ENCODE measurements around the gene RHCE. TPM values are rescaled to one million over a fixed set of nuclear protein-coding genes. Genes with fewer than 3 reads are reported as not detected.
A peak's percentile ranks its signal among the peaks of the same experiment; 100 is the strongest.
"Not testable (repeated sequence)": the region's sequence is repeated elsewhere in the genome, so short reads cannot be mapped to it uniquely, and the experiment has no call there.

RHCE gene
- total RNA-seq, 1 experiment from 2014 or later, result 0.95 TPM

- H3K36me3 ChIP-seq; DNase-seq (ENCODE audit: low read depth in 1 of 2, low spot score in 2 of 2); H3K27me3 ChIP-seq (replicated peaks); H3K9me3 ChIP-seq (replicated peaks); H3K27ac ChIP-seq; H3K4me1 ChIP-seq (replicated peaks); H3K4me3 ChIP-seq: not testable (repeated sequence)
These were observed 17.4 kb downstream of the RHCE start for GRCh38 chr1:25402947-25403803.

- not testable (repeated sequence) for H3K9me3 ChIP-seq (replicated peaks); H3K36me3 ChIP-seq; DNase-seq (ENCODE audit: low read depth in 1 of 2, low spot score in 2 of 2); H3K27ac ChIP-seq; H3K4me1 ChIP-seq (replicated peaks); H3K27me3 ChIP-seq (replicated peaks); H3K4me3 ChIP-seq
These were observed 22.5 kb downstream of the RHCE start for GRCh38 chr1:25398079-25398478.

GRCh38 chr1:25397549-25397948, 23.1 kb downstream of the RHCE start:
- not testable (repeated sequence) for H3K4me3 ChIP-seq; H3K4me1 ChIP-seq (replicated peaks); DNase-seq (ENCODE audit: low read depth in 1 of 2, low spot score in 2 of 2); H3K27me3 ChIP-seq (replicated peaks); H3K36me3 ChIP-seq; H3K27ac ChIP-seq; H3K9me3 ChIP-seq (replicated peaks)

GRCh38 chr1:25392841-25393240, 27.8 kb downstream of the RHCE start:
- Histone ChIP-seq H3K27me3 (replicated peaks) (no peaks in the 10 kb centered on the region), H3K36me3 (no peaks in the 10 kb centered on the region), H3K9me3 (replicated peaks) (no peaks in the 10 kb centered on the region), H3K4me1 (replicated peaks) (no peaks in the 10 kb centered on the region), H3K27ac (no peak overlapping the region), H3K4me3 (no peak overlapping the region)
- no peak for DNase-seq (ENCODE audit: low read depth in 1 of 2, low spot score in 2 of 2)

GRCh38 chr1:25389721-25390120, 30.9 kb downstream of the RHCE start:
- H3K9me3 ChIP-seq (replicated peaks); H3K27ac ChIP-seq; H3K4me1 ChIP-seq (replicated peaks); H3K27me3 ChIP-seq (replicated peaks); DNase-seq (ENCODE audit: low read depth in 1 of 2, low spot score in 2 of 2); H3K36me3 ChIP-seq; H3K4me3 ChIP-seq: not testable (repeated sequence)

GRCh38 chr1:25388691-25389090, 31.9 kb downstream of the RHCE start:
- not testable (repeated sequence) for H3K4me3 ChIP-seq; H3K27ac ChIP-seq; H3K4me1 ChIP-seq (replicated peaks); DNase-seq (ENCODE audit: low read depth in 1 of 2, low spot score in 2 of 2); H3K36me3 ChIP-seq; H3K9me3 ChIP-seq (replicated peaks); H3K27me3 ChIP-seq (replicated peaks)

- not testable (repeated sequence) for H3K36me3 ChIP-seq; H3K4me1 ChIP-seq (replicated peaks); H3K27ac ChIP-seq; H3K4me3 ChIP-seq; H3K27me3 ChIP-seq (replicated peaks); H3K9me3 ChIP-seq (replicated peaks); DNase-seq (ENCODE audit: low read depth in 1 of 2, low spot score in 2 of 2)
These were observed 33.5 kb downstream of the RHCE start for GRCh38 chr1:25387096-25387495.

GRCh38 chr1:25383875-25384274, 36.8 kb downstream of the RHCE start:
- DNase-seq (ENCODE audit: low read depth in 1 of 2, low spot score in 2 of 2); H3K9me3 ChIP-seq (replicated peaks); H3K27me3 ChIP-seq (replicated peaks); H3K36me3 ChIP-seq; H3K4me1 ChIP-seq (replicated peaks); H3K4me3 ChIP-seq; H3K27ac ChIP-seq: not testable (repeated sequence)

GRCh38 chr1:25383090-25383489, 37.5 kb downstream of the RHCE start:
- DNase-seq (ENCODE audit: low read depth in 1 of 2, low spot score in 2 of 2), result not testable (repeated sequence)

GRCh38 chr1:25382543-25382942, 38.1 kb downstream of the RHCE start:
- not testable (repeated sequence) for H3K27ac ChIP-seq; H3K27me3 ChIP-seq (replicated peaks); H3K36me3 ChIP-seq; DNase-seq (ENCODE audit: low read depth in 1 of 2, low spot score in 2 of 2); H3K4me1 ChIP-seq (replicated peaks); H3K9me3 ChIP-seq (replicated peaks); H3K4me3 ChIP-seq

More at GRCh38 chr1:25383090-25383489, 37.5 kb downstream of the RHCE start:
- H3K27me3 ChIP-seq (replicated peaks); H3K27ac ChIP-seq; H3K36me3 ChIP-seq; H3K9me3 ChIP-seq (replicated peaks); H3K4me1 ChIP-seq (replicated peaks); H3K4me3 ChIP-seq: not testable (repeated sequence)

GRCh38 chr1:25378367-25378766, 42.3 kb downstream of the RHCE start:
- H3K27ac ChIP-seq; H3K27me3 ChIP-seq (replicated peaks); H3K9me3 ChIP-seq (replicated peaks); H3K36me3 ChIP-seq; H3K4me1 ChIP-seq (replicated peaks); DNase-seq (ENCODE audit: low read depth in 1 of 2, low spot score in 2 of 2); H3K4me3 ChIP-seq: not testable (repeated sequence)

- peak in 1 of 2 experiments; percentile 38 for DNase-seq (ENCODE audit: low read depth in 1 of 2, low spot score in 2 of 2)
- H3K27me3 ChIP-seq (replicated peaks); H3K4me1 ChIP-seq (replicated peaks); H3K36me3 ChIP-seq; H3K9me3 ChIP-seq (replicated peaks); H3K4me3 ChIP-seq: not testable (repeated sequence)
- peak overlapping the region; percentile 59; the same call in 1 of the 2 replicates for H3K27ac ChIP-seq
These were observed 48.9 kb downstream of the RHCE start for GRCh38 chr1:25371757-25372156.

GRCh38 chr1:25369691-25370271, 50.8 kb downstream of the RHCE start:
- not testable (repeated sequence) for H3K27ac ChIP-seq; H3K4me1 ChIP-seq (replicated peaks); H3K9me3 ChIP-seq (replicated peaks); H3K4me3 ChIP-seq; H3K36me3 ChIP-seq; H3K27me3 ChIP-seq (replicated peaks)
- DNase-seq (ENCODE audit: low read depth in 1 of 2, low spot score in 2 of 2), result peak in 1 of 2 experiments; percentile 18

GRCh38 chr1:25369241-25369640, 51.4 kb downstream of the RHCE start:
- no peak overlapping the region for H3K27ac ChIP-seq
- no peaks in the 10 kb centered on the region for H3K27me3 ChIP-seq (replicated peaks)
- DNase-seq (ENCODE audit: low read depth in 1 of 2, low spot score in 2 of 2), result no peak
- H3K4me3 ChIP-seq, result no peak overlapping the region
- no peaks in the 10 kb centered on the region for H3K9me3 ChIP-seq (replicated peaks)
- no peaks in the 10 kb centered on the region for H3K36me3 ChIP-seq
- H3K4me1 ChIP-seq (replicated peaks), result peaks cover 4% of the 10 kb centered on the region

Data from SJSA1 (cell line).